Fibroblast of lung (primary cell): ENCODE data around the gene TNFRSF21. TPM values are rescaled to one million over a fixed set of nuclear protein-coding genes. Genes with fewer than 3 reads are reported as not detected.

Source experiments
- DNase-seq, 2 donors: peaks; one replicate each; pipeline versions ENCODE4 v3.0.0 to v3.0.0-alpha.2; 2010; ENCODE audit warnings: low read depth in 2 of 2
- H2AFZ ChIP-seq: 2 replicates; pipeline ENCODE4 v1.5.1; 2012; ENCODE audit warnings: low read length, control low read depth, inconsistent platforms
- H3K27ac ChIP-seq: 2 replicates; pipeline ENCODE4 v1.5.1; 2011; ENCODE audit warnings: low read length, control low read depth; ENCODE audit not compliant: insufficient read depth
- H3K27me3 ChIP-seq: 2 replicates; pipeline ENCODE4 v1.5.1; 2011; ENCODE audit warnings: mild to moderate bottlenecking, low read length; ENCODE audit not compliant: control insufficient read depth, insufficient read depth
- H3K36me3 ChIP-seq: 2 replicates; pipeline ENCODE4 v1.5.1; 2011; ENCODE audit warnings: low read length; ENCODE audit not compliant: control insufficient read depth, insufficient read depth
- H3K4me1 ChIP-seq: 2 replicates; pipeline ENCODE4 v1.5.1; 2011; ENCODE audit warnings: low read length; ENCODE audit not compliant: control insufficient read depth, insufficient read depth; ENCODE audit errors: extremely low read depth
- H3K4me2 ChIP-seq: 2 replicates; pipeline ENCODE4 v1.5.1; 2011; ENCODE audit warnings: low read length, control low read depth; ENCODE audit not compliant: insufficient read depth; ENCODE audit errors: extremely low read depth
- H3K4me3 ChIP-seq, 4 experiments: fragments of 200-600 bp in 1 of 4; sonication (generic) in 1 of 4; replicated peaks in 1 of 4; 2 replicates each; pipeline ENCODE4 v1.5.1; 2011 to 2016; ENCODE audit warnings: low read length in 4 of 4, low read depth in 3 of 4, mild to moderate bottlenecking in 3 of 4, control low read depth in 2 of 4, inconsistent platforms in 1 of 4, mixed read lengths in 1 of 4; ENCODE audit not compliant: insufficient read depth in 1 of 4; ENCODE audit errors: control extremely low read depth in 1 of 4
- H3K79me2 ChIP-seq: 2 replicates; pipeline ENCODE4 v1.5.1; 2012; ENCODE audit warnings: mild to moderate bottlenecking, low read length, inconsistent platforms; ENCODE audit not compliant: control insufficient read depth, insufficient read depth
- H3K9ac ChIP-seq: 2 replicates; pipeline ENCODE4 v1.5.1; 2011; ENCODE audit warnings: mild to moderate bottlenecking, low read length, control low read depth; ENCODE audit not compliant: insufficient read depth
- H3K9me3 ChIP-seq: 2 replicates; pipeline ENCODE4 v1.5.1; 2012; ENCODE audit warnings: low read depth, low read length; ENCODE audit not compliant: control insufficient read depth, insufficient read depth
- H4K20me1 ChIP-seq: 2 replicates; pipeline ENCODE4 v1.5.1; 2011; ENCODE audit warnings: low read length; ENCODE audit not compliant: control insufficient read depth, insufficient read depth; ENCODE audit errors: extremely low read depth
- CTCF ChIP-seq, 2 donors: IDR thresholded peaks in 1 of 2; conservative IDR thresholded peaks in 1 of 2; 1 replicate in 1 of 2; 2 replicates in 1 of 2; pipeline ENCODE4 v1.5.1; 2011 to 2012; ENCODE audit warnings: low read length in 2 of 2, control low read depth in 1 of 2, inconsistent platforms in 1 of 2, low read depth in 1 of 2, mild to moderate bottlenecking in 1 of 2
- EZH2 ChIP-seq: IDR thresholded peaks from 2 replicates; pipeline ENCODE4 v1.5.1; 2012; ENCODE audit warnings: low read length, control low read depth, mild to moderate bottlenecking; ENCODE audit errors: missing control alignments
- polyA plus RNA-seq, 2 donors: library from polyadenylated mRNA; depleted of rRNA in 1 of 2; stranded (reverse) in 1 of 2; unstranded in 1 of 2; fragments of >200 nt; gene quantifications; 2 replicates each; pipeline ENCODE4 v1.2.1, GENCODE V29; 2011 to 2012; ENCODE audit warnings: missing spikeins in 1 of 2
- total RNA-seq: library from RNA; depleted of rRNA; stranded (reverse); fragments of >200 nt; gene quantifications from 2 replicates; pipeline ENCODE4 v1.2.1, GENCODE V29; 2014

The TNFRSF21 gene
- total and polyA plus RNA-seq, 2 donors (not counting 1 experiment from before 2014, with no cell fraction given), result 4.8 to 8.9 TPM

GRCh38 chr6:47221565-47221964 lies 88.1 kb downstream of the TNFRSF21 start:
- TF ChIP-seq CTCF (conservative IDR thresholded peaks at IDR 0.05 in 1 of 2, IDR thresholded peaks at IDR 0.05 in 1 of 2; ENCODE audit: low read depth in 1 of 2, low read length in 2 of 2), result no peak
- TF ChIP-seq EZH2, result no peak
- DNase-seq, result no peak
- H2AFZ ChIP-seq, result no peak overlapping the region

GRCh38 chr6:47209632-47210031 lies 100.1 kb downstream of the TNFRSF21 start:
- no peak overlapping the region for H2AFZ ChIP-seq

More at GRCh38 chr6:47221565-47221964, 88.1 kb downstream of the TNFRSF21 start:
- H3K4me3 ChIP-seq, result no peak overlapping the region
- H3K4me2 ChIP-seq, result no peak overlapping the region
- no peaks in the 10 kb centered on the region for H3K9me3 ChIP-seq
- no peaks in the 10 kb centered on the region for H3K79me2 ChIP-seq
- H3K4me1 ChIP-seq, result no peaks in the 10 kb centered on the region
- no peak overlapping the region for H3K9ac ChIP-seq
- no peaks in the 10 kb centered on the region for H3K27me3 ChIP-seq
- H3K36me3 ChIP-seq, result no peaks in the 10 kb centered on the region
- no peak overlapping the region for H3K27ac ChIP-seq
- no peaks in the 10 kb centered on the region for H4K20me1 ChIP-seq

GRCh38 chr6:47207261-47207660 lies 102.4 kb downstream of the TNFRSF21 start:
- no peaks in the 10 kb centered on the region for H3K4me1 ChIP-seq
- H3K27ac ChIP-seq, result no peak overlapping the region
- H3K27me3 ChIP-seq, result no peaks in the 10 kb centered on the region
- no peak overlapping the region for H2AFZ ChIP-seq
- no peak overlapping the region for H3K4me2 ChIP-seq
- no peak for DNase-seq
- no peaks in the 10 kb centered on the region for H3K9me3 ChIP-seq
- no peak overlapping the region for H3K9ac ChIP-seq
- TF ChIP-seq EZH2, result no peak
- TF ChIP-seq CTCF (conservative IDR thresholded peaks at IDR 0.05 in 1 of 2, IDR thresholded peaks at IDR 0.05 in 1 of 2; ENCODE audit: low read depth in 1 of 2, low read length in 2 of 2), result no peak
- no peaks in the 10 kb centered on the region for H3K79me2 ChIP-seq
- H3K36me3 ChIP-seq, result no peaks in the 10 kb centered on the region
- no peaks in the 10 kb centered on the region for H4K20me1 ChIP-seq
- H3K4me3 ChIP-seq, result no peak overlapping the region

More at GRCh38 chr6:47209632-47210031, 100.1 kb downstream of the TNFRSF21 start:
- Histone ChIP-seq H3K4me3 (no peak overlapping the region), H4K20me1 (no peaks in the 10 kb centered on the region), H3K4me2 (no peak overlapping the region), H3K9ac (no peak overlapping the region), H3K27ac (no peak overlapping the region), H3K9me3 (no peaks in the 10 kb centered on the region), H3K4me1 (no peaks in the 10 kb centered on the region), H3K27me3 (no peaks in the 10 kb centered on the region), H3K36me3 (no peaks in the 10 kb centered on the region), H3K79me2 (no peaks in the 10 kb centered on the region)
- DNase-seq, result peak; percentile 15 to 91
- TF ChIP-seq CTCF (conservative IDR thresholded peaks at IDR 0.05 in 1 of 2, IDR thresholded peaks at IDR 0.05 in 1 of 2; ENCODE audit: low read depth in 1 of 2, low read length in 2 of 2) (no peak), EZH2 (no peak)
